ENCODE results near the gene ARNT2.

ARNT2 gene

DNA sequence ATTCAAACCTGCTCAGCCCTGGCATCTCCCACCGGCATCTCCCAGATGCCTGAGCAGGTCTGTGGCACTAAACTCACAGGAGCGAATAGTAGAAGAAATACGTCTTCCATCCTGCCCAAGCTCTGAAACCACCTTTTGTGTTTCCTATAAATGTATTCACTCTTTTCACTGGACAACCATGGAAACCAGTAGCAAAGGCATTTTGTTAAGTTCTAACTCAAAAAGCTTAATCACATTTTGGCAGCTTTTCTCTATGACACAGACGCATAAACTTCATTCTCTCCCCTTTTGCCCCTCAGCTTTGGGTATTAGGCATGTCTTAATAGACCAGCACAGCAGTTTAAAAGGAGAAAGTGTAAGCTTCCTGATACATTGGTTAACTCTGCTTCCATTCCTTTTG is 24.5 kb upstream of the ARNT2 start:
- no peak overlapping the region for H3K4me3 ChIP-seq (ENCODE audit: low read depth, low read length, poor library complexity, severe bottlenecking)
- no peaks in the 10 kb centered on the region for H3F3A ChIP-seq (ENCODE audit: insufficient read depth, low read length)
- no peaks in the 10 kb centered on the region for H3K9me2 ChIP-seq (ENCODE audit: low read depth, low read length)
- no peak overlapping the region for H2AFZ ChIP-seq (ENCODE audit: low read length)
- H3K79me2 ChIP-seq (ENCODE audit: insufficient read depth, low read length): no peaks in the 10 kb centered on the region
- H3K4me2 ChIP-seq (ENCODE audit: low read length): no peak overlapping the region
- no peaks in the 10 kb centered on the region for H3K27me3 ChIP-seq (ENCODE audit: insufficient read depth, low read length)
- no peaks in the 10 kb centered on the region for H3K36me3 ChIP-seq (ENCODE audit: insufficient read depth, low read length)
- no peak overlapping the region for H3K9ac ChIP-seq (ENCODE audit: low read length)
- no peak overlapping the region for H3K27ac ChIP-seq (ENCODE audit: low read depth, low read length, poor library complexity, severe bottlenecking)
- H4K20me1 ChIP-seq (ENCODE audit: insufficient read depth, low read length): no peaks in the 10 kb centered on the region
- no peaks in the 10 kb centered on the region for H3K9me3 ChIP-seq (ENCODE audit: low read length)
- H3K4me1 ChIP-seq (ENCODE audit: insufficient read depth, low read length, severe bottlenecking): no peaks in the 10 kb centered on the region
- TF ChIP-seq EZH2 (IDR thresholded peaks at IDR 0.05; ENCODE audit: borderline replicate concordance, low read length): no peak
- TF ChIP-seq, protein P1, sequence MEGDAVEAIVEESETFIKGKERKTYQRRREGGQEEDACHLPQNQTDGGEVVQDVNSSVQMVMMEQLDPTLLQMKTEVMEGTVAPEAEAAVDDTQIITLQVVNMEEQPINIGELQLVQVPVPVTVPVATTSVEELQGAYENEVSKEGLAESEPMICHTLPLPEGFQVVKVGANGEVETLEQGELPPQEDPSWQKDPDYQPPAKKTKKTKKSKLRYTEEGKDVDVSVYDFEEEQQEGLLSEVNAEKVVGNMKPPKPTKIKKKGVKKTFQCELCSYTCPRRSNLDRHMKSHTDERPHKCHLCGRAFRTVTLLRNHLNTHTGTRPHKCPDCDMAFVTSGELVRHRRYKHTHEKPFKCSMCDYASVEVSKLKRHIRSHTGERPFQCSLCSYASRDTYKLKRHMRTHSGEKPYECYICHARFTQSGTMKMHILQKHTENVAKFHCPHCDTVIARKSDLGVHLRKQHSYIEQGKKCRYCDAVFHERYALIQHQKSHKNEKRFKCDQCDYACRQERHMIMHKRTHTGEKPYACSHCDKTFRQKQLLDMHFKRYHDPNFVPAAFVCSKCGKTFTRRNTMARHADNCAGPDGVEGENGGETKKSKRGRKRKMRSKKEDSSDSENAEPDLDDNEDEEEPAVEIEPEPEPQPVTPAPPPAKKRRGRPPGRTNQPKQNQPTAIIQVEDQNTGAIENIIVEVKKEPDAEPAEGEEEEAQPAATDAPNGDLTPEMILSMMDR (IDR thresholded peaks at IDR 0.05; ENCODE audit: low read length): no peak

DNA sequence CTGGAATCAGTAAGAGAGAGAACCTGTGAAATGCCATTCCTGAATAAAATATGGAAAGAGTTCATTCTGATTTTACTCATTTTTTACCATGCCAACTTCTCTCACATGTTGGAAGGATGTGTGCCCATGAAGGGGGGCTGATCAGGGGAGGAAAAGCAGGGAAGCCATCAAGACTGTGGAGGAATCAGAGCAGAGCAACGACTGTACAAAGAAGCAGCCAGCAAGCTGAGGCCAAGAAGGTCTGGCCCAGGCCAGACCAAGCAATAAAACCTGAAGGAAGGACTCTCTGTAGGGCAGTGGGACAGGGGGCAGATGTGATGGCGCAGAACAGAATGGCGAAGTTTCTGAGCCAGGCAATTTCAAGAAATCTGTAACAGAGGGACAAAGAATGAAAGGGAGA is 24.0 kb upstream of the ARNT2 start:
- Histone ChIP-seq H4K20me1 (ENCODE audit: insufficient read depth, low read length) (no peaks in the 10 kb centered on the region), H3K27ac (ENCODE audit: low read depth, low read length, poor library complexity, severe bottlenecking) (no peak overlapping the region), H3K4me2 (ENCODE audit: low read length) (no peak overlapping the region), H3K9me3 (ENCODE audit: low read length) (no peaks in the 10 kb centered on the region), H3K4me3 (ENCODE audit: low read depth, low read length, poor library complexity, severe bottlenecking) (no peak overlapping the region), H3K4me1 (ENCODE audit: insufficient read depth, low read length, severe bottlenecking) (no peaks in the 10 kb centered on the region), H3F3A (ENCODE audit: insufficient read depth, low read length) (no peaks in the 10 kb centered on the region), H3K79me2 (ENCODE audit: insufficient read depth, low read length) (no peaks in the 10 kb centered on the region), H2AFZ (ENCODE audit: low read length) (no peak overlapping the region), H3K9ac (ENCODE audit: low read length) (no peak overlapping the region), H3K9me2 (ENCODE audit: low read depth, low read length) (no peaks in the 10 kb centered on the region), H3K36me3 (ENCODE audit: insufficient read depth, low read length) (no peaks in the 10 kb centered on the region), H3K27me3 (ENCODE audit: insufficient read depth, low read length) (no peaks in the 10 kb centered on the region)
- TF ChIP-seq, protein P1 (IDR thresholded peaks at IDR 0.05; ENCODE audit: low read length): no peak
- TF ChIP-seq EZH2 (IDR thresholded peaks at IDR 0.05; ENCODE audit: borderline replicate concordance, low read length): no peak

DNA sequence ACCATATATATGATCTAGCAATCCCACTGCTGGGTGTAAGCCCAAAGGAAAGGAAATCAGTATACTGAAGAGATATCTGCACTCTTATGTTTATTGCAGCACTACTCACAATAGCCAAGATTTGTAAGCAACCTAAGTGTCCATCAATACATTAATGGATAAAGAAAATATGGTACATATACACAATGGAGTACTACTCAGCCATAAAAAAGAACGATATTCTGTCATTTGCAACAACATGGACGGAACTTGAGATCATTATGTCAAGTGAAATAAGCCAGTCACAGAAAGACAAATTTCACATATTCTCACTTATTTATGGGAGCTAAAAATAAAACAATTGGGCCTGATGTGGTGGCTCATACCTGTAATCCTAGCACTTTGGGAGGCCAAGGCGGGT is 21.9 kb upstream of the ARNT2 start:
- Histone ChIP-seq H3K4me2 (ENCODE audit: low read length) (no peak overlapping the region), H3K36me3 (ENCODE audit: insufficient read depth, low read length) (no peaks in the 10 kb centered on the region), H3K27me3 (ENCODE audit: insufficient read depth, low read length) (no peaks in the 10 kb centered on the region), H3K27ac (ENCODE audit: low read depth, low read length, poor library complexity, severe bottlenecking) (no peak overlapping the region), H3F3A (ENCODE audit: insufficient read depth, low read length) (no peaks in the 10 kb centered on the region), H3K9ac (ENCODE audit: low read length) (no peak overlapping the region), H3K4me3 (ENCODE audit: low read depth, low read length, poor library complexity, severe bottlenecking) (no peak overlapping the region), H4K20me1 (ENCODE audit: insufficient read depth, low read length) (no peaks in the 10 kb centered on the region), H2AFZ (ENCODE audit: low read length) (no peak overlapping the region), H3K9me2 (ENCODE audit: low read depth, low read length) (no peaks in the 10 kb centered on the region), H3K9me3 (ENCODE audit: low read length) (no peaks in the 10 kb centered on the region), H3K79me2 (ENCODE audit: insufficient read depth, low read length) (no peaks in the 10 kb centered on the region), H3K4me1 (ENCODE audit: insufficient read depth, low read length, severe bottlenecking) (no peaks in the 10 kb centered on the region)
- TF ChIP-seq, protein P1 (IDR thresholded peaks at IDR 0.05; ENCODE audit: low read length): no peak
- no peak for TF ChIP-seq EZH2 (IDR thresholded peaks at IDR 0.05; ENCODE audit: borderline replicate concordance, low read length)

All from OCI-LY1 (cell line).